WTC11 (cell line): ENCODE data around the gene B4GALT2. TPM values are rescaled to one million over a fixed set of nuclear protein-coding genes. Genes with fewer than 3 reads are reported as not detected.
A peak's percentile ranks its signal among the peaks of the same experiment; 100 is the strongest.

Experiments
- ATAC-seq: fragments of 200-7000 bp; cut with Tn5 transposase; 2 replicates; pipeline ENCODE4 v1.10.0; 2021; ENCODE audit warnings: mild to moderate bottlenecking, moderate library complexity
- CTCF ChIA-PET: fragments of 300-600 bp; sonication (Branson Sonifier 250); formaldehyde crosslinking; loops from one replicate; lab custom pipeline; 2021; ENCODE audit warnings: antibody characterized with exemption; lab: Charles Lee
- POLR2A ChIA-PET: fragments of 350-600 bp; sonication (Branson Sonifier 250); formaldehyde crosslinking; loops from one replicate; lab custom pipeline; 2021; ENCODE audit warnings: antibody characterized with exemption; lab: Charles Lee
- DNase-seq: peaks from one replicate; pipeline ENCODE4 v3.0.0; 2021; ENCODE audit warnings: low spot score
- H3K27ac Mint-ChIP-seq: 2 replicates; pipeline ENCODE4 v1.8.0; 2021; ENCODE audit warnings: mixed read lengths
- H3K27me3 Mint-ChIP-seq: 2 replicates; pipeline ENCODE4 v1.8.0; 2021; ENCODE audit warnings: low read depth, mild to moderate bottlenecking, moderate library complexity, mixed read lengths
- H3K36me3 Mint-ChIP-seq: 2 replicates; pipeline ENCODE4 v1.8.0; 2021; ENCODE audit warnings: mixed read lengths
- H3K4me1 Mint-ChIP-seq: 2 replicates; pipeline ENCODE4 v1.8.0; 2022; ENCODE audit warnings: mixed read lengths
- H3K4me3 Mint-ChIP-seq: 2 replicates; pipeline ENCODE4 v1.8.0; 2021; ENCODE audit warnings: mild to moderate bottlenecking, moderate library complexity, mixed read lengths
- H3K9me3 Mint-ChIP-seq: 2 replicates; pipeline ENCODE4 v1.8.0; 2021; ENCODE audit warnings: mixed read lengths
- CBFB ChIP-seq: sonication (generic); formaldehyde crosslinking; IDR thresholded peaks from 2 replicates; pipeline ENCODE4 v1.8.1; 2022; ENCODE audit warnings: mild to moderate bottlenecking, low read depth, missing genetic modification reagents
- CREB1 ChIP-seq: sonication (generic); formaldehyde crosslinking; IDR thresholded peaks from 2 replicates; pipeline ENCODE4 v1.8.0; 2023; ENCODE audit warnings: mild to moderate bottlenecking, missing genetic modification reagents
- FOXP1 ChIP-seq: sonication (generic); formaldehyde crosslinking; IDR thresholded peaks from 2 replicates; pipeline ENCODE4 v1.8.0; 2022; ENCODE audit warnings: missing genetic modification reagents, mild to moderate bottlenecking, moderate library complexity, borderline replicate concordance
- GTF2I ChIP-seq: fragments of 250-450 bp; sonication (Bioruptor Pico); conservative IDR thresholded peaks from 2 replicates; pipeline ENCODE4 v1.4.0; 2021; ENCODE audit warnings: mild to moderate bottlenecking
- MXD4 ChIP-seq: fragments of 250-450 bp; sonication (Bioruptor Pico); IDR thresholded peaks from 2 replicates; pipeline ENCODE4 v1.8.0; 2021; ENCODE audit warnings: mild to moderate bottlenecking, moderate library complexity, borderline replicate concordance
- MYBL2 ChIP-seq: sonication (generic); formaldehyde crosslinking; IDR thresholded peaks from 2 replicates; pipeline ENCODE4 v1.8.1; 2023; ENCODE audit warnings: mild to moderate bottlenecking, moderate library complexity, missing genetic modification reagents
- NFE2L1 ChIP-seq: sonication (generic); formaldehyde crosslinking; IDR thresholded peaks from 2 replicates; pipeline ENCODE4 v1.8.1; 2023; ENCODE audit warnings: missing genetic modification reagents
- NFYB ChIP-seq: sonication (generic); formaldehyde crosslinking; conservative IDR thresholded peaks from 2 replicates; pipeline ENCODE4 v1.8.0; 2022; ENCODE audit warnings: low read depth, missing genetic modification reagents
- OVOL2 ChIP-seq: fragments of 250-450 bp; sonication (Bioruptor Pico); IDR thresholded peaks from 2 replicates; pipeline ENCODE4 v1.9.0; 2021; ENCODE audit warnings: mild to moderate bottlenecking, borderline replicate concordance
- RELA ChIP-seq: sonication (generic); formaldehyde crosslinking; IDR thresholded peaks from 2 replicates; pipeline ENCODE4 v1.8.1; 2022; ENCODE audit warnings: missing genetic modification reagents, mild to moderate bottlenecking, borderline replicate concordance
- SOX15 ChIP-seq: fragments of 250-450 bp; sonication (Bioruptor Pico); IDR thresholded peaks from 2 replicates; pipeline ENCODE4 v1.9.0; 2021; ENCODE audit warnings: mild to moderate bottlenecking
- ZNF263 ChIP-seq: sonication (generic); formaldehyde crosslinking; IDR thresholded peaks from 2 replicates; pipeline ENCODE4 v1.8.1; 2022; ENCODE audit warnings: low read depth, mild to moderate bottlenecking, moderate library complexity, missing genetic modification reagents
- ZNF416 ChIP-seq: fragments of 250-450 bp; sonication (Bioruptor Pico); IDR thresholded peaks from 2 replicates; pipeline ENCODE4 v1.9.0; 2021; ENCODE audit warnings: mild to moderate bottlenecking, inconsistent platforms
- total RNA-seq: library from RNA; stranded (reverse); gene quantifications from 3 replicates; pipeline ENCODE4 v1.2.3, GENCODE V29; 2021
- TF ChIP-seq, protein P1 (sequence below): fragments of 250-450 bp; sonication (Bioruptor Pico); IDR thresholded peaks from 2 replicates; pipeline ENCODE4 v1.9.0; 2021; ENCODE audit warnings: mild to moderate bottlenecking, borderline replicate concordance
- TF ChIP-seq, protein P2 (sequence below): fragments of 250-450 bp; sonication (Bioruptor Pico); IDR thresholded peaks from 2 replicates; pipeline ENCODE4 v1.9.0; 2021; ENCODE audit warnings: mild to moderate bottlenecking
- TF ChIP-seq, protein P3 (sequence below): sonication (generic); formaldehyde crosslinking; conservative IDR thresholded peaks from 2 replicates; pipeline ENCODE4 v1.8.1; 2022; ENCODE audit warnings: mild to moderate bottlenecking, missing genetic modification reagents
- TF ChIP-seq, protein P4 (sequence below): sonication (generic); formaldehyde crosslinking; IDR thresholded peaks from 2 replicates; pipeline ENCODE4 v1.8.1; 2022; ENCODE audit warnings: mild to moderate bottlenecking, moderate library complexity, missing genetic modification reagents
- TF ChIP-seq, protein P5 (sequence below): sonication (generic); formaldehyde crosslinking; IDR thresholded peaks from 2 replicates; pipeline ENCODE4 v1.8.1; 2023; ENCODE audit warnings: mild to moderate bottlenecking, missing genetic modification reagents
- TF ChIP-seq, protein P6 (sequence below): sonication (generic); formaldehyde crosslinking; IDR thresholded peaks from 2 replicates; pipeline ENCODE4 v1.8.1; 2022; ENCODE audit warnings: mild to moderate bottlenecking, missing genetic modification reagents, moderate library complexity, borderline replicate concordance

The B4GALT2 gene
- total RNA-seq, 1 experiment from 2014 or later: 66.7 TPM

DNA sequence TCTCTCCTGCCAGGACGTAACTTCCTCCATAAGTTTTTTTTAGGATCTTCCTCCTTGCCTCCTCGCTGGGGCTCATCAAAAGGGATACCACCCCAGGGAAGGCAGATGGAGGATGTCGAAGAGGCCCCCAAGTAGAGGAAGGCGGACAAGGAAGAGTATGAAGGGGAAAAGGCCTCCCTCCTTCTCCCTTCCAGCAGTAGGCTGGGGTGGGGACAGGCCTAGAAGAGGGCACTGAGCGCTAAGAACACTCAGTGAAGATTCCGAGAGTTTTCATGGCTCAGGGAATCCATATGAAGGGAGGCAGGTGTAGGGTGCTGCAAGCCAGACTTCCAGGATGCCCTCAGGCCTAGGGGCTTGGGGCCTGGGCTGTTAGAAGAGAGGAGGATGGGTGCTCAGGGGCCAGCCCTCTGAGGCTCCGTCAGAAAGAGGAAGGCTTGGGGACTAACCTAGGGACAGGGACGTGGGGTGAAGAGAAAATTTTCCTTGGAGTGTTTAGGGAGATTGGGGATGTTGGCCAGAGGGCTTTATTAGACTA is 54.1 kb downstream of the B4GALT2 start:
- Mint-ChIP-seq H3K4me3 (no peak overlapping the region), H3K4me1 (peaks cover 40% of the 10 kb centered on the region), H3K36me3 (no peaks in the 10 kb centered on the region), H3K27me3 (no peaks in the 10 kb centered on the region), H3K9me3 (no peaks in the 10 kb centered on the region), H3K27ac (peak overlapping the region; percentile 96)
- ChIA-PET POLR2A (no interaction called here), CTCF (interaction anchor here (0.5 to 6.6 kb wide), 8 partner anchors 11 to 532 kb away, joined by 3 to 132 read pairs (median 20); partner anchors contain the start of gene CCDC24)
- ATAC-seq: no peak
- no peak for TF ChIP-seq NFE2L1 (CRISPR knock-in tag)
- no peak for TF ChIP-seq OVOL2 (CRISPR knock-in tag)
- TF ChIP-seq MYBL2 (CRISPR knock-in tag): no peak
- TF ChIP-seq GTF2I: no peak
- TF ChIP-seq CREB1 (CRISPR knock-in tag): no peak
- TF ChIP-seq, protein P1, sequence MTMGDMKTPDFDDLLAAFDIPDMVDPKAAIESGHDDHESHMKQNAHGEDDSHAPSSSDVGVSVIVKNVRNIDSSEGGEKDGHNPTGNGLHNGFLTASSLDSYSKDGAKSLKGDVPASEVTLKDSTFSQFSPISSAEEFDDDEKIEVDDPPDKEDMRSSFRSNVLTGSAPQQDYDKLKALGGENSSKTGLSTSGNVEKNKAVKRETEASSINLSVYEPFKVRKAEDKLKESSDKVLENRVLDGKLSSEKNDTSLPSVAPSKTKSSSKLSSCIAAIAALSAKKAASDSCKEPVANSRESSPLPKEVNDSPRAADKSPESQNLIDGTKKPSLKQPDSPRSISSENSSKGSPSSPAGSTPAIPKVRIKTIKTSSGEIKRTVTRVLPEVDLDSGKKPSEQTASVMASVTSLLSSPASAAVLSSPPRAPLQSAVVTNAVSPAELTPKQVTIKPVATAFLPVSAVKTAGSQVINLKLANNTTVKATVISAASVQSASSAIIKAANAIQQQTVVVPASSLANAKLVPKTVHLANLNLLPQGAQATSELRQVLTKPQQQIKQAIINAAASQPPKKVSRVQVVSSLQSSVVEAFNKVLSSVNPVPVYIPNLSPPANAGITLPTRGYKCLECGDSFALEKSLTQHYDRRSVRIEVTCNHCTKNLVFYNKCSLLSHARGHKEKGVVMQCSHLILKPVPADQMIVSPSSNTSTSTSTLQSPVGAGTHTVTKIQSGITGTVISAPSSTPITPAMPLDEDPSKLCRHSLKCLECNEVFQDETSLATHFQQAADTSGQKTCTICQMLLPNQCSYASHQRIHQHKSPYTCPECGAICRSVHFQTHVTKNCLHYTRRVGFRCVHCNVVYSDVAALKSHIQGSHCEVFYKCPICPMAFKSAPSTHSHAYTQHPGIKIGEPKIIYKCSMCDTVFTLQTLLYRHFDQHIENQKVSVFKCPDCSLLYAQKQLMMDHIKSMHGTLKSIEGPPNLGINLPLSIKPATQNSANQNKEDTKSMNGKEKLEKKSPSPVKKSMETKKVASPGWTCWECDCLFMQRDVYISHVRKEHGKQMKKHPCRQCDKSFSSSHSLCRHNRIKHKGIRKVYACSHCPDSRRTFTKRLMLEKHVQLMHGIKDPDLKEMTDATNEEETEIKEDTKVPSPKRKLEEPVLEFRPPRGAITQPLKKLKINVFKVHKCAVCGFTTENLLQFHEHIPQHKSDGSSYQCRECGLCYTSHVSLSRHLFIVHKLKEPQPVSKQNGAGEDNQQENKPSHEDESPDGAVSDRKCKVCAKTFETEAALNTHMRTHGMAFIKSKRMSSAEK (CRISPR knock-in tag): no peak
- TF ChIP-seq MXD4 (CRISPR knock-in tag): no peak
- TF ChIP-seq, protein P2, sequence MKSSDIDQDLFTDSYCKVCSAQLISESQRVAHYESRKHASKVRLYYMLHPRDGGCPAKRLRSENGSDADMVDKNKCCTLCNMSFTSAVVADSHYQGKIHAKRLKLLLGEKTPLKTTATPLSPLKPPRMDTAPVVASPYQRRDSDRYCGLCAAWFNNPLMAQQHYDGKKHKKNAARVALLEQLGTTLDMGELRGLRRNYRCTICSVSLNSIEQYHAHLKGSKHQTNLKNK (CRISPR knock-in tag): no peak
- no peak for TF ChIP-seq CBFB
- TF ChIP-seq, protein P3, sequence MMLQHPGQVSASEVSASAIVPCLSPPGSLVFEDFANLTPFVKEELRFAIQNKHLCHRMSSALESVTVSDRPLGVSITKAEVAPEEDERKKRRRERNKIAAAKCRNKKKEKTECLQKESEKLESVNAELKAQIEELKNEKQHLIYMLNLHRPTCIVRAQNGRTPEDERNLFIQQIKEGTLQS (CRISPR knock-in tag): no peak
- no peak for TF ChIP-seq RELA (CRISPR knock-in tag)
- TF ChIP-seq, protein P4, sequence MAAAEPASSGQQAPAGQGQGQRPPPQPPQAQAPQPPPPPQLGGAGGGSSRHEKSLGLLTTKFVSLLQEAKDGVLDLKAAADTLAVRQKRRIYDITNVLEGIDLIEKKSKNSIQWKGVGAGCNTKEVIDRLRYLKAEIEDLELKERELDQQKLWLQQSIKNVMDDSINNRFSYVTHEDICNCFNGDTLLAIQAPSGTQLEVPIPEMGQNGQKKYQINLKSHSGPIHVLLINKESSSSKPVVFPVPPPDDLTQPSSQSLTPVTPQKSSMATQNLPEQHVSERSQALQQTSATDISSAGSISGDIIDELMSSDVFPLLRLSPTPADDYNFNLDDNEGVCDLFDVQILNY: no peak
- TF ChIP-seq NFYB: no peak
- TF ChIP-seq SOX15 (CRISPR knock-in tag): no peak
- TF ChIP-seq, protein P5, sequence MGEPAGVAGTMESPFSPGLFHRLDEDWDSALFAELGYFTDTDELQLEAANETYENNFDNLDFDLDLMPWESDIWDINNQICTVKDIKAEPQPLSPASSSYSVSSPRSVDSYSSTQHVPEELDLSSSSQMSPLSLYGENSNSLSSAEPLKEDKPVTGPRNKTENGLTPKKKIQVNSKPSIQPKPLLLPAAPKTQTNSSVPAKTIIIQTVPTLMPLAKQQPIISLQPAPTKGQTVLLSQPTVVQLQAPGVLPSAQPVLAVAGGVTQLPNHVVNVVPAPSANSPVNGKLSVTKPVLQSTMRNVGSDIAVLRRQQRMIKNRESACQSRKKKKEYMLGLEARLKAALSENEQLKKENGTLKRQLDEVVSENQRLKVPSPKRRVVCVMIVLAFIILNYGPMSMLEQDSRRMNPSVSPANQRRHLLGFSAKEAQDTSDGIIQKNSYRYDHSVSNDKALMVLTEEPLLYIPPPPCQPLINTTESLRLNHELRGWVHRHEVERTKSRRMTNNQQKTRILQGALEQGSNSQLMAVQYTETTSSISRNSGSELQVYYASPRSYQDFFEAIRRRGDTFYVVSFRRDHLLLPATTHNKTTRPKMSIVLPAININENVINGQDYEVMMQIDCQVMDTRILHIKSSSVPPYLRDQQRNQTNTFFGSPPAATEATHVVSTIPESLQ (CRISPR knock-in tag): no peak
- TF ChIP-seq ZNF263: no peak
- TF ChIP-seq, protein P6, sequence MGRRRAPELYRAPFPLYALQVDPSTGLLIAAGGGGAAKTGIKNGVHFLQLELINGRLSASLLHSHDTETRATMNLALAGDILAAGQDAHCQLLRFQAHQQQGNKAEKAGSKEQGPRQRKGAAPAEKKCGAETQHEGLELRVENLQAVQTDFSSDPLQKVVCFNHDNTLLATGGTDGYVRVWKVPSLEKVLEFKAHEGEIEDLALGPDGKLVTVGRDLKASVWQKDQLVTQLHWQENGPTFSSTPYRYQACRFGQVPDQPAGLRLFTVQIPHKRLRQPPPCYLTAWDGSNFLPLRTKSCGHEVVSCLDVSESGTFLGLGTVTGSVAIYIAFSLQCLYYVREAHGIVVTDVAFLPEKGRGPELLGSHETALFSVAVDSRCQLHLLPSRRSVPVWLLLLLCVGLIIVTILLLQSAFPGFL (CRISPR knock-in tag): no peak
- TF ChIP-seq ZNF416 (CRISPR knock-in tag): no peak
- TF ChIP-seq FOXP1 (CRISPR knock-in tag): no peak
- no peak for DNase-seq
